H9 (cell line): ENCODE data around the gene LDLR. TPM values are rescaled to one million over a fixed set of nuclear protein-coding genes. Genes with fewer than 3 reads are reported as not detected.

Source experiments
- DNase-seq: peaks from one replicate; pipeline ENCODE4 v3.0.0-alpha.2; 2017
- H2AFZ ChIP-seq: one replicate; pipeline ENCODE4 v1.6.1; 2013; ENCODE audit warnings: mild to moderate bottlenecking, low read length, control low read depth, moderate library complexity
- H2AK5ac ChIP-seq: 2 replicates; pipeline ENCODE4 v1.6.1; 2013; ENCODE audit warnings: low read length, control low read depth, mixed read lengths; ENCODE audit not compliant: insufficient read length
- H2BK120ac ChIP-seq: one replicate; pipeline ENCODE4 v1.6.1; 2013; ENCODE audit warnings: low read depth, mild to moderate bottlenecking, low read length, control low read depth, inconsistent platforms; ENCODE audit not compliant: poor library complexity, severe bottlenecking
- H2BK12ac ChIP-seq: 2 replicates; pipeline ENCODE4 v1.6.1; 2013; ENCODE audit warnings: low read length, control low read depth, mixed read lengths, low read depth; ENCODE audit not compliant: insufficient read length
- H2BK15ac ChIP-seq: 2 replicates; pipeline ENCODE4 v1.6.1; 2013; ENCODE audit warnings: low read depth, low read length, control low read depth
- H2BK20ac ChIP-seq: one replicate; pipeline ENCODE4 v1.6.1; 2013; ENCODE audit warnings: low read depth, mild to moderate bottlenecking, low read length, control low read depth, inconsistent platforms; ENCODE audit not compliant: poor library complexity, severe bottlenecking
- H2BK5ac ChIP-seq: 2 replicates; pipeline ENCODE4 v1.6.1; 2013; ENCODE audit warnings: low read length, control low read depth, mixed read lengths; ENCODE audit not compliant: insufficient read length
- H3K14ac ChIP-seq: 2 replicates; pipeline ENCODE4 v1.6.1; 2013; ENCODE audit warnings: low read length, control low read depth; ENCODE audit not compliant: insufficient read depth
- H3K18ac ChIP-seq: 2 replicates; pipeline ENCODE4 v1.6.1; 2013; ENCODE audit warnings: low read depth, mild to moderate bottlenecking, mixed read lengths, low read length, control low read depth; ENCODE audit not compliant: insufficient read length
- H3K23ac ChIP-seq: 2 replicates; pipeline ENCODE4 v1.6.1; 2013; ENCODE audit warnings: low read length, control low read depth, mixed read lengths, low read depth; ENCODE audit not compliant: insufficient read length
- H3K23me2 ChIP-seq: 2 replicates; pipeline ENCODE4 v1.6.1; 2013; ENCODE audit warnings: low read depth, mild to moderate bottlenecking, mixed read lengths, low read length, control low read depth; ENCODE audit not compliant: insufficient read length, poor library complexity, severe bottlenecking
- H3K27ac ChIP-seq: 2 replicates; pipeline ENCODE4 v1.5.1; 2013; ENCODE audit warnings: low read length, control low read depth, mixed read lengths, low read depth; ENCODE audit not compliant: insufficient read length
- H3K27me3 ChIP-seq: 2 replicates; pipeline ENCODE4 v1.6.1; 2013; ENCODE audit warnings: low read length, control low read depth, inconsistent platforms; ENCODE audit not compliant: insufficient read depth
- H3K4ac ChIP-seq: 2 replicates; pipeline ENCODE4 v1.6.1; 2013; ENCODE audit warnings: low read depth, mild to moderate bottlenecking, control low read depth, inconsistent platforms, low read length, moderate library complexity
- H3K4me1 ChIP-seq: 2 replicates; pipeline ENCODE4 v1.6.1; 2013; ENCODE audit warnings: low read length, control low read depth, inconsistent platforms; ENCODE audit not compliant: insufficient read depth
- H3K4me2 ChIP-seq: 2 replicates; pipeline ENCODE4 v1.6.1; 2013; ENCODE audit warnings: low read length, control low read depth, mixed read lengths; ENCODE audit not compliant: insufficient read length, insufficient read depth
- H3K56ac ChIP-seq: 2 replicates; pipeline ENCODE4 v1.6.1; 2013; ENCODE audit warnings: low read depth, mild to moderate bottlenecking, mixed read lengths, low read length, control low read depth; ENCODE audit not compliant: insufficient read length
- H3K79me1 ChIP-seq: 2 replicates; pipeline ENCODE4 v1.6.1; 2013; ENCODE audit warnings: low read depth, mild to moderate bottlenecking, moderate library complexity, low read length, control low read depth, inconsistent platforms; ENCODE audit not compliant: insufficient read depth, poor library complexity, severe bottlenecking
- H3K79me2 ChIP-seq: 2 replicates; pipeline ENCODE4 v1.6.1; 2013; ENCODE audit warnings: low read length, control low read depth, inconsistent platforms; ENCODE audit not compliant: insufficient read depth
- H3K9ac ChIP-seq: 2 replicates; pipeline ENCODE4 v1.6.1; 2013; ENCODE audit warnings: low read length, control low read depth, mixed read lengths; ENCODE audit not compliant: insufficient read length; ENCODE audit errors: extremely low read depth
- H3K9me3 ChIP-seq: one replicate; pipeline ENCODE4 v1.6.1; 2013; ENCODE audit warnings: low read depth, low read length, inconsistent platforms; ENCODE audit not compliant: control insufficient read depth
- H3T11ph ChIP-seq: one replicate; pipeline ENCODE4 v1.6.1; 2013; ENCODE audit warnings: mild to moderate bottlenecking, low read length, control low read depth, inconsistent platforms
- H4K20me1 ChIP-seq: one replicate; pipeline ENCODE4 v1.6.1; 2013; ENCODE audit not compliant: control insufficient read depth, insufficient read length, insufficient read depth
- H4K5ac ChIP-seq: 2 replicates; pipeline ENCODE4 v1.6.1; 2013; ENCODE audit warnings: low read depth, mild to moderate bottlenecking, mixed read lengths, low read length, control low read depth; ENCODE audit not compliant: insufficient read length
- H4K8ac ChIP-seq: replicated peaks from 2 replicates; pipeline ENCODE4 v1.6.1; 2013; ENCODE audit warnings: low read length, control low read depth, mixed read lengths, low read depth; ENCODE audit not compliant: insufficient read length
- H4K91ac ChIP-seq: 2 replicates; pipeline ENCODE4 v1.6.1; 2013; ENCODE audit warnings: low read depth, mild to moderate bottlenecking, moderate library complexity, mixed read lengths, low read length, control low read depth; ENCODE audit not compliant: insufficient read length
- H3K27ac Mint-ChIP-seq, 3 experiments: 2 replicates in 2 of 3; 3 replicates in 1 of 3; pipeline ENCODE4 v1.8.0; 2020 to 2021; ENCODE audit warnings: mixed read lengths in 3 of 3, mild to moderate bottlenecking in 1 of 3, moderate library complexity in 1 of 3
- H3K27me3 Mint-ChIP-seq: 2 replicates; pipeline ENCODE4 v1.8.0; 2021; ENCODE audit warnings: low read depth, mild to moderate bottlenecking, moderate library complexity, mixed read lengths
- H3K36me3 Mint-ChIP-seq, 3 experiments: 2 replicates in 2 of 3; 3 replicates in 1 of 3; pipeline ENCODE4 v1.8.0; 2020 to 2021; ENCODE audit warnings: low read depth in 3 of 3, mixed read lengths in 3 of 3; ENCODE audit not compliant: insufficient read depth in 1 of 3
- H3K4me1 Mint-ChIP-seq, 2 experiments: 2 replicates each; pipeline ENCODE4 v1.8.0; 2020; ENCODE audit warnings: mixed read lengths in 2 of 2
- H3K4me3 Mint-ChIP-seq, 2 experiments: 2 replicates in 1 of 2; 3 replicates in 1 of 2; pipeline ENCODE4 v1.8.0; 2020 to 2021; ENCODE audit warnings: mild to moderate bottlenecking in 2 of 2, mixed read lengths in 2 of 2, moderate library complexity in 1 of 2
- H3K9me3 Mint-ChIP-seq, 2 experiments: 2 replicates in 1 of 2; 3 replicates in 1 of 2; pipeline ENCODE4 v1.8.0; 2020; ENCODE audit warnings: mild to moderate bottlenecking in 2 of 2, mixed read lengths in 2 of 2, moderate library complexity in 1 of 2
- CTCF ChIP-seq: fragments of 200-600 bp; sonication (generic); conservative IDR thresholded peaks from 3 replicates; pipeline ENCODE4 v1.8.0; 2021; ENCODE audit warnings: antibody characterized with exemption, mild to moderate bottlenecking
- WGBS: extraction: QIAGEN DNeasy Blood & Tissue Kit; methylation state at CpG from one replicate; pipeline ENCODE4 v1.1.7; 2013; ENCODE audit warnings: missing lambda C conversion rate, low lambda C conversion rate, mixed read lengths; ENCODE audit not compliant: insufficient read length; ENCODE audit errors: extremely low coverage; 5-methylcytosine and 5-hydroxymethylcytosine counted together
- total RNA-seq: library from RNA; stranded (reverse); gene quantifications from 2 replicates; pipeline ENCODE4 v1.2.1, GENCODE V29; 2021

The LDLR gene
- total RNA-seq, 1 experiment from 2014 or later = 92.7 TPM

- Histone ChIP-seq H2BK15ac (no peak within 1 kb of the TSS), H3K14ac (peak within 1 kb of the TSS; percentile 47; the same call in 1 of the 2 replicates), H3K27ac (no peak within 1 kb of the TSS), H2BK120ac (no peak within 1 kb of the TSS), H3K27me3 (no peaks in the 10 kb centered on the region), H4K91ac (no peak within 1 kb of the TSS), H2BK12ac (no peak within 1 kb of the TSS), H3K79me2 (peaks cover 6% of the 10 kb centered on the region; the same call in 1 of the 2 replicates), H3K23me2 (peaks cover 3% of the 10 kb centered on the region), H3K9me3 (no peaks in the 10 kb centered on the region), H4K20me1 (no peaks in the 10 kb centered on the region), H3K18ac (no peak within 1 kb of the TSS), H2BK5ac (no peak within 1 kb of the TSS), H3K4me2 (peak within 1 kb of the TSS; percentile 71), H2BK20ac (no peak within 1 kb of the TSS), H2AK5ac (no peak within 1 kb of the TSS), H2AFZ (no peak within 1 kb of the TSS), H3K4ac (no peak within 1 kb of the TSS), H3K56ac (no peak within 1 kb of the TSS), H4K5ac (no peak within 1 kb of the TSS), H4K8ac (no peak within 1 kb of the TSS), H3K9ac (peak within 1 kb of the TSS; percentile 87), H3T11ph (no peak within 1 kb of the TSS), H3K79me1 (peaks cover 8% of the 10 kb centered on the region), H3K4me1 (no peaks in the 10 kb centered on the region; the same call in 1 of the 2 replicates), H3K23ac (no peak within 1 kb of the TSS)
- H3K27ac Mint-ChIP-seq = peak within 1 kb of the TSS; percentile 12 to 92 (median 84); a peak in 4 of 7 replicates
- H3K9me3 Mint-ChIP-seq = no peaks in the 10 kb centered on the region
- H3K27me3 Mint-ChIP-seq = no peaks in the 10 kb centered on the region
- H3K36me3 Mint-ChIP-seq = peaks cover 4 to 20% (median 15%) of the 10 kb centered on the region in 3 experiments; a peak in 6 of 7 replicates
- peak; percentile 98 for DNase-seq
- peaks cover 10 to 11% of the 10 kb centered on the region in 2 experiments for H3K4me1 Mint-ChIP-seq
- TF ChIP-seq CTCF = 0 out of 3 replicates have a peak, but pooled peaks have one; percentile 10
- peak within 1 kb of the TSS; percentile 80 to 85 for H3K4me3 Mint-ChIP-seq
- WGBS = no CpG with 5 or more reads among the region's 50 CpGs
Measured at GRCh38 chr19:11155373-11156120, 66.3 kb downstream of the LDLR start, which contains the start of gene SPC24. Gene SPC24 (minus strand): TSS chr19:11155782. CDS start chr19:11155776, 6 bp downstream.
